ENCODE measurements around the gene TPO. TPM values are rescaled to one million over a fixed set of nuclear protein-coding genes. Genes with fewer than 3 reads are reported as not detected.
"Not testable (repeated sequence)": the region's sequence is repeated elsewhere in the genome, so short reads cannot be mapped to it uniquely, and the experiment has no call there.

TPO gene
- total RNA-seq, 2 donors from 2014 or later, result 8.4 to 9.7 TPM

- ATAC-seq (peak in 1 of 2 donors; percentile 58), DNase-seq (peak; percentile 76)
- intact Hi-C loops (cut with DNase I), result no loop called here
Measured at GRCh38 chr2:1561811-1562421, 148.7 kb downstream of the TPO start.

- ATAC-seq (no peak), DNase-seq (no peak)
- intact Hi-C loops (cut with DNase I), result no loop called here
Measured at GRCh38 chr2:1563084-1563857, 150.0 kb downstream of the TPO start.

- DNase-seq (peak; percentile 62), ATAC-seq (peak in 1 of 2 donors; percentile 64)
- intact Hi-C loops (cut with DNase I), result no loop called here
Measured at GRCh38 chr2:1563943-1564891, 151.0 kb downstream of the TPO start.

DNA sequence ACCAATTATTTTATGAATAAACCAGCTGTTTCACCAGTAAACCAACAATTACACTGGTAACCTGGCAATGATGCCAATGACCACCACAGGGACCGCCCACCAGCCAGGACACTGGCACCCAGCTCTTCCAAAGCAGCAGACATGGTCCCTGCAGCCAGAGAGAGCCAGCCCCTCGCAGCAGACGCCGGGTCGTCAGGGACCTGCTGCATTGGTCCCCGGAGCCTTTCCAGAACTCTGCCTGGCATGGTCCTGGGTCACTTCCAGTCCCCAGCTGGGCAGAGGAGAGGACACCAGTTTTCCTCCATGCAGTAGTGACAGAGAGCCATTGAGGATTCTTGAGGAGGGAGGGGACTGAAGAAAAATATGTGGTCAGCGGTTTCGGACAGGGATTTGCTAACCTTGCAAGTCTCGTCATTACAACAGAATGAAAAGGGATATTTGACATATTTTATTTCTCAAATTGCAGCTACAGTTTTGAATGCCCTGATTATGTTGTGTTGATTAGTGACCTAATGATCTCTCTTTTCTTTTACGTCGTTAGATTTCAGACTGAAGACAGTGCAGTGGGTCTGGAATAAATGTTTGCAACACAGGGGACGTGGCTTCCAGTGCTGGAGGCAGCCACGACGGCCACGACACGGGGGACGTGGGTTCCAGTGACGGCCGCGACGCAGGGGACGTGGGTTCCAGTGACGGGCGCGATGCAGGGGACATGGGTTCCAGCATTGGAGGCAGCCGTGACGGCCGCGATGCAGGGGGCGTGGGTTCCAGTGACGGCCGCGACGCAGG, 154.5 kb downstream of the TPO start:
- intact Hi-C loops (cut with DNase I), result no loop called here
- ATAC-seq, result no peak

GRCh38 chr2:1568345-1568668, 155.0 kb downstream of the TPO start:
- DNase-seq; intact Hi-C loops (cut with DNase I); ATAC-seq: not testable (repeated sequence)

More for the DNA sequence above, 154.5 kb downstream of the TPO start:
- DNase-seq, result no peak

DNA sequence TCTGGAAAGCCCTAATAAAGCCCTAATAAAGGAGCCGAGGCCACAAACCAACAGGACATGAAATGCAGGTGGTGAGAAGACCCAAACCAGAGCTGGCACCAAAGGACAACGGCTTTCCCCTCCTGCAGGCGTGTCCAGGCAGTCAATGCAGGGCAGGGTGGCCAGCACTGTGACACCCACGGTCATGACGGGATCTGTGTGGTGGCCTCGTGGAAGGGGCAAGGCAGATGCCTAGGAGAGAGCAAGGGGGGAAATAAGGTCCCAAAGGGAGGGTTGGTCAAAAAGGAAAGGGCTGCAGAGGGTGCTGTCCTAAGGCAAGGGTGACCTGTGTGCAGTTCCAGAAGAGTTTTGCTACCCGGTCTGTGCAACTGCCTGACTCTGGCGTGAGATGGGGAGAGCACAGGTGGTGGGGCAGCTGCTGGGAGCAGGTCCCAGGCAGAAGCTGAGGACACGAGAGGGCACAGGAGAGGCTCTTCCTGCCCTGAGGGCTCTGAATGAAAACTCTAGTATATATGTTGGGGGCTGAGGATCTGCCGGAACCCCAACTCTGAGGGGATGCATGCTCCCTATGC, 156.7 kb downstream of the TPO start:
- ATAC-seq (no peak), DNase-seq (no peak)
- intact Hi-C loops (cut with DNase I), result no loop called here

GRCh38 chr2:1571477-1572417, 158.5 kb downstream of the TPO start:
- DNase-seq (no peak), ATAC-seq (peak in 1 of 2 donors; percentile 9)
- intact Hi-C loops (cut with DNase I), result no loop called here

- intact Hi-C loops (cut with DNase I), result no loop called here
- ATAC-seq (peak; percentile 70 to 89), DNase-seq (peak; percentile 76)
Measured at GRCh38 chr2:1572638-1573037, 159.4 kb downstream of the TPO start.

DNA sequence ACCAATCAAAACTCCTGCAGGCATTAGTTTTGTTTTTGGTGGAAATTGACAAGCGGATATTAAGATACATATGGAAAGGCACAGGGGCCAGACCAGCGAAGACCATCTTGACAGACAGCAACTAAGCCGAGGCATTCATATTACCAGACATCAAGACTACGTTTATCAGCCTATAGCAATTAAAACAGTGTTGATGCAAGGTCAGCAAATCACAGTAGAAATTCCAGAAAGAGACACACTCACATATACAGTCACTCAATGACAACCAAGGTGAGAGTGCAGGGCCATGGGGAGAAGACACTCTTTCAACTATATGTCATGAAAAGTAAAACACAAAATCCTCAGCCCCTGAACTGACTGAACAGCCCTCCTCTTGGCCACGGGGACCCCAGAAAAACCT, 164.6 kb downstream of the TPO start:
- DNase-seq (no peak), ATAC-seq (no peak)

GRCh38 chr2:1581257-1581964, 168.1 kb downstream of the TPO start:
- ATAC-seq; intact Hi-C loops (cut with DNase I): not testable (repeated sequence)
- DNase-seq, result peak; percentile 7

More for the DNA sequence above, 164.6 kb downstream of the TPO start:
- intact Hi-C loops (cut with DNase I), result no loop called here

GRCh38 chr2:1581965-1582625, 168.8 kb downstream of the TPO start:
- ATAC-seq (no peak), DNase-seq (peak; percentile 2)
- intact Hi-C loops (cut with DNase I), result no loop called here

DNA sequence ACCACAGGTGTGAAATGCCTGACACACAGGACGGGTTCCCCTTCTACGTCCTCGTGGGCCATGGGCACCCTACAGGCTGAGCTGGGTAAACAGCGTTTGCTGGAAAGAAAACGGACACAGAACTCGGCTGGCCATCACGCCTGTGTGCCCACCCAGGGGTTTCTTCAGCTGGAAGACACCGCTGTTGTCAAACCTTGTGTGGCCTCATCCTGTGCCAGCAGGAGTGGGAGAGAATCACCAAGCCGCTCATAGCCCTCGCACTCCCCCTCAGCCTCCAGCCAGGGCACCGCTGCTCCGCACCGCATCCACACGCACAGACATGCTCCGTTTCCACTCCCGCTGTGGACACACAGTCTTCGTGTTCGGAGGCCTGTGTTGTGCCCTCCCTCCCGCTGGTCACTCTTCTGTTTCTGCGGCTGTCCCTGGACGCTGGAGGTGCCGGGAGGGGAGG, 169.7 kb downstream of the TPO start:
- DNase-seq, result peak; percentile 14
- intact Hi-C loops (cut with DNase I), result no loop called here

GRCh38 chr2:1584051-1584531, 170.8 kb downstream of the TPO start:
- intact Hi-C loops (cut with DNase I), result no loop called here
- no peak for ATAC-seq
- peak; percentile 16 for DNase-seq

More for the DNA sequence above, 169.7 kb downstream of the TPO start:
- ATAC-seq, result no peak

DNA sequence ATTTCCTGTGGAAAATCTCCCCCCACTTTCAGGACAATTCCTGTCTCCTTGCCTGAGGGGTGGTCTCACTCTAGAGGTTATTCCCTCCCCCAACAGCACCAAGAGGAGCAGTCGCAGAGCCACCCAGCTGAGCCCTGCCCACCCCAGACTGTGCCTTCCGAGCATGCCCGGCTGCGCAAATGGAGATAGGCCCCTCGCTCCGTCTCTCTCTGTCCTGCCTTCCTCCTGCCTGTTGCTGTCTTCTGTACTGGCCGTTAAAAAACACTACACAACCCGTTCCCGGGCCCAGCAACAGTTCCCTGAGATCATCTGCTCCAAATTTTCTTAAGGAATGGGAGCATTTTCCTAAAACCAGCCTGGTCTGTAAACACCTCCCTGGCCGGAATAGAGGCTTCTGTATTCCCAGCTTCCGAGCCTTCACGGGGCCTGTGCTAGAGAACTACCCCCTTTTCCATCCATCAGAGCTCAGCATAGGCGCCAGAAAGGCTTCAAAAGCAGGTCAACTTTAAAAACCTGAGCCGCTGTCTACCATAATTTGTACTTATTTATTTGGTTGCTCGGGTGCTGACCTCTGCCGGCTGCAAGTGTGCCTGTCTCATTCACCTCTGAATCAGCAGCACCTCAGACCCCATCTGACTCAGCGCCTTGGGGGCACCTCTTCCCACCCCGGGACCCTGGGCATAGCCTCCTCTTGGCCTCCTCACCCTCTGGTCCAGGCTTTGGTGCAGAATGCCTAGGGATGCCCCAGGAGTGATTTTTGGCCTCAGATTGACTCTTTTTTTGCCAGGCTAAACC, 171.6 kb downstream of the TPO start:
- DNase-seq, result no peak
- intact Hi-C loops (cut with DNase I), result no loop called here
- ATAC-seq, result no peak

- intact Hi-C loops (cut with DNase I), result no loop called here
- ATAC-seq (no peak), DNase-seq (peak; percentile 10)
Measured at GRCh38 chr2:1585635-1586034, 172.4 kb downstream of the TPO start.

All from left cardiac atrium (tissue), 4 donors.